Lung microvascular endothelial cell (primary cell): ENCODE data around the gene SCO2. TPM values are rescaled to one million over a fixed set of nuclear protein-coding genes. Genes with fewer than 3 reads are reported as not detected.
"Not testable (repeated sequence)": the region's sequence is repeated elsewhere in the genome, so short reads cannot be mapped to it uniquely, and the experiment has no call there.

Experiments
- DNase-seq, 2 donors: peaks; one replicate each; pipeline versions ENCODE4 v3.0.0 to v3.0.0-alpha.2; 2010; ENCODE audit warnings: low read depth in 2 of 2
- total RNA-seq: library from RNA; depleted of rRNA; stranded (reverse); fragments of >200 nt; gene quantifications from 2 replicates; pipeline ENCODE4 v1.2.1, GENCODE V29; 2014

The SCO2 gene
- total RNA-seq, 1 donor from 2014 or later, result 2.4 TPM

DNA sequence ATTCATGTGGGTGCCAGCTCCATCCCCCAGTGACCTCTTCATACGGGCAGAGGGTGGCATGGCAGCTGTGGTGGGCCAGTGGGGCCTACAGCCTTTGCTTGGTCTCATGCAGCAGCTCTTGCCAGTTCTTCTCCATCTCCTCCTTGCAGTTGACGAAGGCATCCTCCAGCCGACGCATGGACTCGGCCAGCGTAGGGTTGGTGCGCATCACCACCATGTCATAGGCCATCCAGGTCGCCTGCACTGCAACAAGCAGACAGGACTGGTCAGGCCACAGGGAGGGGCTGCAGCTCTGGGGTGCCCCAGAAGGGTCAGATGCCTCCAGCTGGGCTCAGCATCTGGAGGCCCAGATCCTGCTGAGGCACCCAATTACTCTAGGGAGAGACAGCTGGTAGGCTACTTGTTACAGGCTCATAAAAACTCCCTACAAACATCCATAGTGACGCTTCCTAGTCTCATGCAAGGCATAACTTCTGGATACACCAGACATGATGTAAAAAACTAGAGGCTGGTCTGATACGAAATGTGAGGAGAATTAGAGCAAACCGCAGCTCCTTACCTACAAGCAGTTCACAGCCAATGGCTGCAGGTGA is 25.9 kb upstream of the SCO2 start:
- DNase-seq, result no peak

DNA sequence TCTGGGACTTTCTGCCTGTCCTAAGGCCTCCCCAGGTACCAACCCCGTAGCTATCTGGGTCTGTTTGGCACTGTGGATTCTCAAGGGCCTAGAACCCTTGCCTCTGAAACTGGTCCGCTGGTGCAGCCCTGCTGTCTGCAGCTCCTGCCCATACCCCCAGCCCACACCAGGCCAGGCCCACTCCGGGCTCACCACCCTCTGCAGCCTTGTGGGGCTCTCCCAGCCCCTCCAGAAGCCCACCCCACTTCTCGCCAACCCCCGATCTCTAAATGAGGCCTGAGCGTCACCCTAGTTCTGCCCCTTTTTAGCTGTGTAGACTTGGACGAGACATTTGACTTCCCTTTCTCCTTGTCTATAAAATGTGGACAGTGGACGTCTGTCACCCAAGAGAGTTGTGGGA is 25.0 kb upstream of the SCO2 start:
- no peak for DNase-seq

DNA sequence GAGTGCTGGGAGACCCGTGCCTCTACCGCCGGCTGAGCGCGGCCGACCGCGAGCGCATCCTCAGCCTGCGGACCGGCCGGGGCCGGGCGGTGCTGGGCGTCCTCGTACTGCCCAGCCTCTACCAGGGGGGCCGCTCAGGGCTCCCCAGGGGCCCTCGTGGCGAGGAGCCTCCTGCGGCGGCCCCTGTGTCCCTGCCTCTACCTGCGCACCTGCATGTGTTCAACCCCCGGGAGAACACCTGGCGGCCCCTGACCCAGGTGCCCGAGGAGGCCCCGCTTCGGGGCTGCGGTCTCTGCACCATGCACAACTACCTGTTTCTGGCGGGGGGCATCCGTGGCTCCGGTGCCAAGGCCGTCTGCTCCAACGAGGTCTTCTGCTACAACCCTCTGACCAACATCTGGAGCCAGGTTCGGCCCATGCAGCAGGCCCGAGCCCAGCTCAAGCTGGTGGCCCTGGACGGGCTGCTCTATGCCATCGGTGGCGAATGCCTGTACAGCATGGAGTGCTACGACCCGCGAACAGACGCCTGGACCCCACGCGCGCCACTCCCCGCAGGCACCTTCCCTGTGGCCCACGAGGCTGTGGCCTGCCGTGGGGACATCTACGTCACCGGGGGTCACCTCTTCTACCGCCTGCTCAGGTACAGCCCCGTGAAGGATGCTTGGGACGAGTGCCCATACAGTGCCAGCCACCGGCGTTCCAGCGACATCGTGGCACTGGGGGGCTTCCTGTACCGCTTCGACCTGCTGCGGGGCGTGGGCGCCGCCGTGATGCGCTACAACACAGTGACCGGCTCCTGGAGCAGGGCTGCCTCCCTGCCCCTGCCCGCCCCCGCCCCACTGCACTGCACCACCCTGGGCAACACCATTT is 23.8 kb upstream of the SCO2 start:
- no peak for DNase-seq

DNA sequence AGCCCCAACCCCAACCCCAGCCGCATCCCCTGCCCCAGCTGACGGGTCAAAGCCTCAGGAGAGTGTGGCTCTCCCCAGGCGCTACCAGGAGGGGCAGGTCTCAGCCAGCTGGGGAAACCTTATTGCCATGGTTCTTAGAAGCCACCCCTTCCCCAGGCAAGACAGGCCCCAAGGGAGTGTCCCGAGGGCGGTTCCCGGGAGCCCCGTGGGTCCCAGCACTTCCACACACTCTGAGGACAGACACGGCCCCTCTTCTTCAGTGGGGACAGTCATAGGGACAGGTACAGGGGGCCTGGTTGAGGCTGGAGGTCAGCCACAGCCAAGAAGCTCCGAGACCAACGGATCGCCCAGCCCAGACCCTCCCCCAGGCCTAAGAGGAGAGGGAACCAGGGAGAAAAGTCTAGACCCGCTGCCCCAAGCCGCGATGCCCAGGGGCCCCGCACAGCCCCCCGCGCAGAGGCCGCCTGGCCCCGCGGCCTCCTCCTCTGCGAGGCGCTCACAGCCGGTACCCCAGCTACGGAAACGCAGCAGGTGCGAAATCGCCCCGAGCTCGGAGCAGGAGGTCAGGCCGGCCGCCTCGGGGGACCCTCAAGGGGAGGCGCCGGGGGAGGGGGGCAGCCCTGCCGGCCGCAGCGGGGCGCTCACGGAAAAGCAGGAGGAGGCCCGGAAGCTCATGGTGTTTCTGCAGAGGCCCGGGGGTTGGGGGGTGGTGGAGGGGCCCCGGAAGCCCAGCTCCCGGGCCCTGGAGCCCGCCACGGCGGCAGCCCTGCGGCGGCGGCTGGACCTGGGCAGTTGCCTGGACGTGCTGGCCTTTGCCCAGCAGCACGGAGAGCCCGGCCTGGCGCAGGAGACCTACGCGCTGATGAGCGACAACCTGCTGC is 22.9 kb upstream of the SCO2 start:
- DNase-seq, result no peak

DNA sequence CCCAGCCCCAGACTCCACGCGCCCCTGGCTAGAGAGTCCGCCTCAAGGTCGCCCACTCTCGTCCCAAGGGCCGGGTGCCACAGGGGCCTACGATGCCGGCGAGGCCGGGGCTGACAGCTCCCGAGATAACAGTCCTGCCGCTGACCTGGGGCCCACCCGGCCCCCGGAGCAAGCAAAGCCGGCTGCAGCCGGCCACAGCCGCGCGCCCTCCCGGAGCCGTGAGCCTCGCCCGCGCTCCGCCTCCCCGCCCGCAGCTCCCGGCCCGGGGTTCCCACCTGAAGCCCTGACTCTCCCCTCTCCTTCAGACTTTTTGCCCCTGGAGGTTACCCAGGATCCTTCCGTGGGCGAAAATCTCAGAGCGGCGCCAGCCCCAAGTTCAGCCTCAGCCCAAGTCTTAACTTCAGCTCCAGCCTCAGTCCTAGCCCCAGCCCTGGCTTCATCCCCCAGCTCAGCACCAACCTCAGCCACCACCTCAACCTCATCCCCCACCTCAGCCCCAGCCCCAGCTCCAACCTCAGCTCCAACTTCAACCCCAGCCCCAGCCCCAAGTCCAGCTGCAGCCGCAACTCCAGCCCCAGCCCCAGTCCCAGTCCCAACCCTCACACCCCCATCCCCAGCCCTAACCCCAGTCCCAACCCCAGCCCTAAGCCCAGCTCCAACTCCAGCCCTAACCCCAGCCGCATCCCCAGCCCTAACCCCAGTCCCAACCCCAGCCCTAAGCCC is 22.0 kb upstream of the SCO2 start:
- no peak for DNase-seq

DNA sequence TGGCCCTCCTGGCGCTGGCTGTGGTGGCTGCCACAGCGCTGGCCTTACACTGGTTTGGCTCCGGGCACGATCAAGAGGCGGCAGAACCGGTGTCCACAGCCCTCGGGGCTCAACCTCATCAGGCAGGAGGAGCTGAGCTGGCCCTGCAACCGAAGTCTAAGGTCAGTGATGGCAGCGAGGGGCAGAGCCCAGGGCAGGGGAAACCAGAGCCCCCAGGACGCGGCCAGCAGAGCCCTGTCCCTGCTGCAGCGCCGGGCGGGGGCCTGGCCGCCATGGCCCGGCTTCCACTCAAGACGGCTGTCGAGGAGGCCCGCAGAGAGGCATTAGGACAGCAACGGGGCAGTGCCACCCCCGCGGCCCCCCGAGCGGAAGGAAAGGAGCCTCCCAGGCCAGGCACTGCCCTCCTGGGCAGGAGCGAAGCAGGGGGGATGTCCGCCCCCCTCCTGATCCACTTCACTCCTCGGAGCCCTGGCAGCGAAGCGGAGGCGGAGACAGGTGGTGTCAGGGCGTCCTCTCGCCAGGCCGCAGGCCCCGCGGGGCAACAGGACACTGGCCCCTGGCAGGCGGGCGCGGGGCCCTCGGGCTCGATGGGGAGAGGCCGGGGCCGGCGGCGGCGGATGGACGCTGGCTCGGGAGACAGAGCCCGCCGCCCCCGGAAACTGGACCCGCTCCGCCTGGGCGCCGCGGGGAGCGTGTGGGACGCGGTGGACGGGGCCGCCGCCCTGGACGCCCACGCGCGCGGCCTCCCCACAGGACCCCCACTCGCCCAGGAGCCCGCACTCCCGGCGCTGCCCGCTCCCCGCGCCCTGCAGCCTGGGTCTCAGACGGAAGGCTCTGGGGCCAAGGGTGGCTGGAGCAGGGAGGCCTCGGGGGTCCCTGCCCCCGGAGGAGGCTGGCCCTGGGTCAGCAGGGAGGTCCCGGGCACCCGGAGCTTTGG is 21.2 kb upstream of the SCO2 start:
- DNase-seq, result no peak

DNA sequence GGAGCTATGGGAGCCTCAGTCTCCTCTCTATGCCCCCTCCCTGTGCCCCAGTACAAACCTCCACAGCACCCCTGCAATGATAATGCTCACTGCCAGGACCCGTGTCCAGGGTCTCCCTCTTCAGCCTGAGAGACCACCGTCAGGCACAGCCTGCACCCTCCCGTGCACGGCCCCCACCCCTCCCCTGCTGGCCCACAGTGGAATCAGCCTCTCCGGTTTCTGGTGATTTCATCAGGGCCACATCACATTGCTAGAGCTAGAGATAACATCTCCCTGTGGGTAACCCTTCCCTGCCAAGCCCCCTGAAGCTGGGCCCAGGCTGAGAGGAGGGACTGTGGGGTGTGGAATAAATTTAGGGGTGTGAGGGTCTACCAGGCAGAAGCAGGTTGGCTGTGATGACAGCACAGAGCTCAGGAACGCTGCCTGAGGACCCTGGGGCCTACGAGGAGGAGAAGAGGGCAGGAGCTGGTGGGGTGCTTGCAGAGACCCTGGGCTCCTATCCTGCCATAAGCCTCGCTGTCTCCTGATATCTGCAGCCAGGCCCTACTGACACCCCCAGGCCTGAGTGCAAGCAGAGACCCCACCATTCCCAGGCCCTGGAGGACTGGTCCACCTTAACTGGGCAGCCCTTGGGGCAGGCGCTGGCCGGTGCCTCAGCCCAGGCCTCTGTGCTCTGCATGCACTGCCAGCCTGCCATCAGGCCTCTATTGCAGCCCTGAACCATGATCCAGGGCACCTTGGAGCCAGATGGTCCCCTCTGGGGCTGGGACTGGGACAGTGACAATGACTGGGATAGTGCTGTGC is 20.3 kb upstream of the SCO2 start, which contains the start of gene KLHDC7B:
KLHDC7B (plus strand) TSS at position 378 of the 804 bp plus-strand sequence; CDS start at position 723, 345 bp downstream.
- DNase-seq, result no peak

DNA sequence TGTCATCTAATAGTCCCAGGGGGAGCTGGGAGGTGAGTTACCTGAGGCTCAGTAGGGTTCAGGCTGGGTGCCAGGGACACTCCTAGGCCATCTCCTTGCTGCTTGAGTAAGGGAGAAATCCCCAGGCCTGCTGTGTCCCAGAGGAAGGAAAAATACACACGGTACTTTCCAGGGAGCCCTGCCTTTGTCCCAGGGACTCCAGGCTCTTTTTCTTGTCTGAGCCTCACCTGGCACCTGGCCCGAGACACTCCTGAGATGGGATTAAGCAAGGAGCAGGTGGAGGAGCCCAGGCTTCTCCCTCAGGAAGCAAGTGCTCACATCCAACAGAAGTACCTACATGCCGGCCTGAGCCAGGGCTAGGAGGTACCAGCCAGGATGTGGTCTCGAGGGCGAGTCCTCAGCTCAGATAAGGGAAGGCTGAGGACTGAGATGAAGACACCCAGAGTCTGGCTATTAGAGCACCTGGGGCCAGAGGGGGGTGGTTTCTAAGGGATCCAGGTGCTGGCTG is 19.4 kb upstream of the SCO2 start:
- DNase-seq, result no peak

DNA sequence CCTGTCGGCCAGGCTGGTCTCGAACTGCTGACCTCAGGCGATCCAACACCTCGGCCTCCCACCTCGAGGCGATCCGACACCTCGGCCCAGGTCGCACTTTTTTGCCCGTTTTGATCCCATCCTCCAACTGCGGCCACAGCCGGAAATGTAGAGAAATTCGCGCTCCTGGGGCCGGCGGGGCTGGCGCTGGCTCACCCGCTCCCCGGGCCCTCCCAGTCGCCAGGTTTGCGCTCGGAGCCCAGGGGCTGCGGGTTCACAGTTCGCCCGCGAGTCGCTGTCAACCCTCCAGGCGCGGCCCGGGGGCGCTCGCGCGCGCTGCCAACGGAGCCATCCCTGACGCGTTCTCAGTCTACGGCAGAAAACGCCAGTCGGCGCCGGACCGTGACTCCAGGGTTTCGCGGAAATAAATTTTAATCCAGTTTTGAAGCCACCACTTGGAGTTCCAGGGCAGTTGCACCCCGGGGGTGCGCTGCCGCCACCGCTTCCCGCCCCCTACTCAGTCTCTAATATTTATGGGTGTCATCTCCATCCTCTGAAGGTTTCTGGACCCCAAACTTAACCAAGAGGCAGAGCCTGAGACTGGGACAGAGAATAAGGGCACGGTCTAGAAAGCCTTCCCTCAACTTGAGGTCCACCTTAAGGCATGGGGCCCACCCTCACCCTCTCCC is 18.8 kb upstream of the SCO2 start:
- peak; percentile 64 to 79 for DNase-seq

DNA sequence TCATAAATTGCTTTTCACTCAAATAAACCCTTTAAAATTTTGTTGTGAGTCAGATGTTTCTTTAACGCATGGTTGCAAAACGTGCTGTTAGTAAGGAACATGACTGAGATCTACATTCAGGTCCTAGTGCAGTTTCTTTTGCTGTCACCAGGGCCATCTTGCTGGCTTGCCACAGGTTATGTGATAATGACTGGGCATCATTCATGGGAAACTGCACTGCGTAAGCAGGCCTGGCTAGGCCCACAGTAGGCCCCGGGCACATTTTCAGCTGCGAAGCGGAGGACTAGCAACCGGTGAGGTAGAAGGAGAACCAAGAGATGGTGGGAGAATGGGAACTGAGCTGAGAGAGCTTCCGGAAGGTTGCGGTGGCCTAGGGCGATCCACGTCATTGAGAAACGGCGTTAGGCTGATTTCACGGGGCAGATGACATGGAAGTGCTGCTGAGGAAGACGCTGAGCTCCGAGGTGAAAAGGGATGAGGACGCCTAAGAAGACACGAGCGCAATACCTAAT is 17.1 kb upstream of the SCO2 start:
- DNase-seq, result no peak

DNA sequence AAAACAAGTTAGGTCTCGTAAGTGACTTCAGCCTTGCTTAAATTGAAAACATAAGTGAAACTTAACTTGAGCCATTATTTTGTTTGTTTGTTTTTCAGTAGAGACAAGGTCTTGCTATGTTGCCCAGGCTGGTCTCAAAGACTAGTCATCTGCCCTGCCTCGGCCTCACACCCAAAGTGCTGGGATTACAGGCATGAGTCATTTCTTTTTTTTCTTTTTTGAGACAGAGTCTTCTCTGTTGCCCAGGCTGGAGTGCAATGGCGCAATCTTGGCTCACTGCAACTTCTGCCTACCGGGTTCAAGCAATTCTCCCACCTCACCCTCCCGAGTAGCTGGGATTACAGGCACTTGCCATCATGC is 16.2 kb upstream of the SCO2 start:
- peak in 1 of 2 donors; percentile 66 for DNase-seq

DNA sequence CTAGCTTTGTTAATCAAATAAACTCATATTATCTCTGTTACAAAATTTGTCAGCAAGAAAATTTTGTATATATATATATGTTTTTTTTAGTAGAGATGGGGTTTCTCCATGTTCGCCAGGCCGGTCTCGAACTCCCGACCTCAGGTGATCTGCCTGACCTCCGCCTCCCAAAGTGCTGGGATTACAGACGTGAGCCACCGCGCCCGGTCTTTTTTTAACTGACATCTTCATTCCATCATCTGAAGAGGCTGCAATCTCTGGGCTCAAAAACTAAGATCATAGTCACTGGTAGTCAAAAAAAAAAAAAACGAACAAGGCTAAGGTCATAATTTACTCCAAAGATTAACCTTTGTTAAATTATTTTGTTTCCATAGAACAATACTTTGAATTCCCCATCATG is 15.0 kb upstream of the SCO2 start:
- DNase-seq, result no peak

DNA sequence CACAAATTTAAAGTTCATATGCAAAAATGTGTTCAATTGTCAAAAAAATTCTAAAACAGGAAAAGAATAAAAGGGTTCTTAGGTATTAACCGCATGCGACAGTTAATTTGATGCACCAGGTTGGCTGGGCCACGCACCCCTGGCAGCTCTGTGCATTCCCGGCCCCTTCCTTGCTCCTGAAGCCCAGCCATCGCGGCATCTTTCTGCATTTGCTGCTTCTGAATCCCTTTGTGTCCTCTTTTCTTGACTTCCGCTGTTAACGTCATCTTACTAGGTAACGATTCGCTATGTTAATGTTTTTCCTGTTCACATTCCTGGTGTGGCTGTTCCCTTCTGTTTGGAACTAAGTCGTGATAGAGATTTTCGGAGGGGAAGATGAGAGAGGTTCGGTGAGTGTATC is 12.4 kb upstream of the SCO2 start:
- no peak for DNase-seq

DNA sequence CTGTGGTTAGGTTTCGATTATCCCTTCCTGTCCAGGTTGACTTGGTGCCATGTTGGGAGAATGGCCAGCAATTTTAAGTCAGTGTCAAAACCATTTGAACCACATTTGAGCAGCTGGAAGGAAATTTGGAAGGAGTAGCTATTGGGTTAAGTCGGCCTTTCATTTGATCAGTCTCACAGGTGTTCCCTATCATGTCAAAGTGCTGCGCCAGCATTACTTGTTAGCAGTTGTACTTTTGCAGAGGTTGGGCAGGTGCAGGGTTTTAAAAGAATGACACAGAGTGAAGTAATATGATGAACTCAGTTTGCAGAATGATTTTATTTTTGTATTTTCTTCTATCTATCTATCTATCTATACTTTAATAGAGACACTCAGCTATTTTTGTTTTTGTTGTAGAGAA is 10.8 kb upstream of the SCO2 start:
- no peak for DNase-seq

DNA sequence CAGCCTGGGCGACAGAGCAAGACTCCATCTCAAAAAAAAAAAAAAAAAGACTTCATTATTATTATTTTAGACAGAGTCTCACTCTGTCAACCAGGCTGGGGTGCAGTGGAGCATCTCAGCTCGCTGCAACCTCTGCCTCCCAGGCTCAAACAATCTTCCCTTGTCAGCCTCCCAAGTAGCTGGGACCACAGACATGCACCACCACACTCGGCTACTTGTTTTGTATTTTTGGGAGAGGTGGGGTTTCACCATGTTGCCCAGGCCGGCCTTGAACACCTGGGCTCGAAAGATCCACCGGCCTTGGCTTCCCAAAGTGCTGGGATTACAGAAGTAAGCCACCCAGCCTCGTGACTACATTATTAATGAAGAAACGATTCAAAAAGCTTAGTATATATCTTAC is 9.7 kb upstream of the SCO2 start:
- DNase-seq, result no peak

DNA sequence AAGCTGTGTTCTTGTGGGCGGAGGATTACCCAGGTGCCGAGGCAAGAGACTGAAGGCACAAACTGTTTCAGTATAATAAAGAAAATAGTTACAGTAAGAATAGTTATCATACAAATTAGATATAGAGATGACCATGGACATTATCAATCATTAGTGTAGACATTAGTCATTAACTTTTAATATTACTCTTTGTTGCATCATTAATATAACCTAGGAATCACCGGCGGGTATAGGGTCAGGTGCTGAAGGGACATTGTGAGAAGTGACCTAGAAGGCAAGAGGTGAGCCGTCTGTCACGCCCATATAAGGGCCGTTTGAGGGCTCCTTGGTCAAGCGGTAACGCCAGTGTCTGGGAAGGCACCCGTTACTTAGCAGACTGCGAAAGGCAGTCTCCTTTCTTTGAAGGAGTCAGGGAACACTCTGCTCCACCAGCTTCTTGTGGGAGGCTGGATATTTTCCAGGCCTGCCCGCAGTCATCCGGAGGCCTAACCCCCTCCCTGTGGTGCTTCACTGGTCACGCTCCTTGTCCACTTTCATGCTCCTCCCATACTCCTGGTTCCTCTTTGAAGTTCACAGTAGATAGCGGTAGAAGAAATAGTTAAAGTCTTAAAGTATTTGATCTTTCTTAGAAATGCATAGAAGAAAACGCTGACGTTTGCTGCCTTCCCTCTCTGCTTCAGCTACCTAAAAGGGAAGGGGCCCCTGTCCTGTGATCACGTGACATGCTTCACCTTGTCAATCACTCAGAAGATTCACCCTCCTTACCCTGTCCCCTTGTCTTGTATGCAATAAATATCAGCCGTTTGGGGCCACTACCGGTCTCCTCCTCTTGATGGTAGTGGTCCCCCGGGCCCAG is 8.7 kb upstream of the SCO2 start:
- not testable (repeated sequence) for DNase-seq
